Limb (tissue), 2 donors: ENCODE measurements around the gene GPC3.
"Not testable (repeated sequence)": the region's sequence is repeated elsewhere in the genome, so short reads cannot be mapped to it uniquely, and the experiment has no call there.

Source experiments
- DNase-seq, 2 donors: peaks; one replicate each; pipeline ENCODE4 v3.0.0-alpha.2; 2016; ENCODE audit errors: extremely low spot score in 2 of 2

The GPC3 gene

DNA sequence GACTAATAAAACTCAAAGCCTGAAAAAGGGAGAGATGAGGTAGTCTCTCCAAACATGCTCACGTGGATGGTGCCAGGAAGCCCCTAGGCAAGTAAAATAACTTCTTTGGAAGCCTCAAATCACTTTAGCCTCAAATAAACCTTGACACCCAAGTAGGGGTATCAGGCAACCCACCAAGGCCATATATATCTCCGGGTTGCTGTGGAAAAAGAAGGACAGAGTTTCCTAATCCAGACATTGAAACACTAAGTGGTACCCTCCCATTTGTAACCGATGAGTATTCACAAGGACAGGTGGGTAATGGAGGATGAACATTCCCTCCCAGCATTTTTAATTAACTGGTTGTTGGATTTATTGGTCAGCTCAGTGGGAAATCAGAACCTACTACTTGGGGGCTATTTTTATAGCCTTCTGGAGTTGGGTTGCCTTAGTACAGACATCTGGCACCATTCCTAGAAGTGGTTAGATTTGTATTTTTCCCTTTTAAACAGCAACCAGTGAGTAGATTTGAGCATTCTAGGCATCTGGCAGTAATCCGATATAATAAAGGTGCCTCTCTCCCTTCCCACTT, 87.7 kb downstream of the GPC3 start:
- DNase-seq, result no peak

DNA sequence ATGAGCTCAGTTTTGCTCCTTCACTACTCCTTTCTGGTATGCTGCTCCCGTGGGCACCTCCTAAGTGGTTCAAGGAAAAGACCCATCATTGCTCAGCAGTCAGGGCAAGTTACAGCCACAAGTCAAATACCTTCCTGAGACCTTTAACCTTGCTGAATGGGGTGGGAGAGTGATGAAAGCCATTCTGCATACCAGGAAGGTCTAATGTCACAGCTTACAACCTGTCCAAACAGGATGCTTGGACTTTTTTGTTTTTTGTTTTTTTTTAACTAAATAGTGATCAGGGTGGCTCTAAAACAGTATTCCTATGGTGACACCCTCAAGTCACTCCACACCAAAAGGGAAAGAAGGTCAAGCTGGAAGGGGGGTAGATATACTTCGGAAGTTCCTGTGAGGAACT, 93.1 kb downstream of the GPC3 start:
- DNase-seq, result no peak

DNA sequence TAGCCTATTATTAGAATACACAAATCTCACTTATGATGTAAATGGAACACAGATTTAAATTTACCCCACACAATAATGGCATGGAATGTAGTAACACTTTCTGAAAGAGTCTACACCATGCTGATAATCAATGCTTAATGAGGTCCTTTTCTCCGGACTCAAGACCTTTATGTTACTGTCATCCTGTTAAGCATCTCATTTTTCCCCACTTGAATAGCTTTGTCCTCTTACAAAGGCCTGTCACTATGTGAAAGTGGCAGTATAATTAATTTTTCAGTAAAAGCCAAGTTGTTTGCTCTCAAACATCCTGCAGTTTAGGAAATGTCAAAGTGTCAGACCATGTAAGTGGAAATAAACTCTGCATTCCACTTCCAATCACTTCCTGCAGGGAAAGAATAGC, 96.4 kb downstream of the GPC3 start:
- no peak for DNase-seq

DNA sequence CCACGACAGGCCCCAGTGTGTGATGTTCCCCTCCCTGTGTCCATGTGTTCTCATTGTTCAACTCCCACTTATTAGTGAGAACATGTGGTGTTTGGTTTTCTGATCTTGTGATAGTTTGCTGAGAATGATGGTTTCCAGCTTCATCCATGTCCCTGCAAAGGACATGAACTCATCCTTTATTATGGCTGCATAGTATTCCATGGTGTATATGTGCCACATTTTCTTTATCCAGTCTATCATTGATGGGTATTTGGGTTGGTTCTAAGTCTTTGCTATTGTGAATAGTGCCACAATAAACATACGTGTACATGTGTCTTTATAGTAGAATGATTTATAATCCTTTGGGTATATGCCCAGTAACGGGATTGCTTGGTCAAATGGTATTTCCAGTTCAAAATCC, 97.3 kb downstream of the GPC3 start:
- DNase-seq, result not testable (repeated sequence)

DNA sequence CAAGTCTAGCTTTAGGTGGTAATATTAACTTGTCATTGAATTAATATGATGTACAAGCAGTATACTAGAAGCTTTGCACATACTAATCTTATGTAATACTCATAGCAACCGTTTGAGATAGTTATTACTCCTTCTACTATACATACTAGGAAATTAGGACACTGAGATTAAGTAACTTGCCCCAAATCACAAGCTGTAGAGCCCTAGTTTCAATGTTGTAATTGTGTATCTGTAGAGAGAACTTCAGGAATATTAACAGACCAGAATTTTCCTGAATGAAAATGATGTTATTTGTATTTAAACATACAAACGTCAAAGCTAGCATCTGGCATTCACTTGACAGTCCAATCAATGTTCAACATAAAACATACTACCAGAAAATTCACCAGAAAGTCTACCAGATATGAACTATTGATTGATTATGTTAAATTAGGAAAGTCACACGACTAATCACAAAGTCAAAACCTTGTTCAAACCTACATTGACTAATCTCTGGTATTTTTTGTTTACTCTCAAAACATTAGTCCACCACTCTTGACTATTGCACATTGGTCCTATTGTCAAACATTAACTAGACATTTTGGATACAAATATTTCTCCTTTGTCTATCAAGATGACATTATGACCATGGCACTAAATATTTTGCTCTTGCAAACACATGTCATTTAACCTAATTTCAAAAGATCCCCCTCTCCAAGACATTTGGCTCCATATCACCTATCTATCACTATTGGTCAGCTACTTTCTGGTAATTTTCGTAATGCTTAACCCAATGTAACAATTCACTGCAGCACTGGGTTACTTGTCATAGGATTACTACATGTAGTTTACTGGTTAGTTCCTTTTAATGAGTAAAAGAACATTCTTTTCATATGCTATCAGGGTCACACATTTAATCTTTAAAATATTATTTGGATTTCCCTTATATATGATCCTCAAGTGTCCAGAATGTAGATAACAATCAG, 100.7 kb downstream of the GPC3 start:
- no peak for DNase-seq

- DNase-seq, result no peak
These were observed 103.5 kb downstream of the GPC3 start for GRCh38 chrX:133881893-133882292.

DNA sequence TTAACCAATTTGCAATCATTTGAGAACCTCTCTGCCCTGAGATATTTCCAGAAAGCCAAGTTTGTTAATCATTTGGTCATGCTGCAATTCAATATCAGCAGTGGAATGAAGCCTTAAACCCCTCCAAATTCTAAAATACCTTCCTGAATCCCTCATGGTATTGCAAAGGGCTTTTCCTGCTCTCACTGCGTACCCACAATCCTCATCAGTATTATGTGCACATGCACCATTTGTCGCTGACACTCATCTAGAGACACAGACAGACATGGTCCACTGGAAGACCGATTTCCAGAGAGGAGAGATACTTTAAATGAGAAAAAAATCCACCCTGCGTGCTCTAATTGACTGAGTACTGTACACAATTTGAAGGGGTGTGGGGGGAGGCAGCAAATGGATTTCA, 104.4 kb downstream of the GPC3 start:
- no peak for DNase-seq

DNA sequence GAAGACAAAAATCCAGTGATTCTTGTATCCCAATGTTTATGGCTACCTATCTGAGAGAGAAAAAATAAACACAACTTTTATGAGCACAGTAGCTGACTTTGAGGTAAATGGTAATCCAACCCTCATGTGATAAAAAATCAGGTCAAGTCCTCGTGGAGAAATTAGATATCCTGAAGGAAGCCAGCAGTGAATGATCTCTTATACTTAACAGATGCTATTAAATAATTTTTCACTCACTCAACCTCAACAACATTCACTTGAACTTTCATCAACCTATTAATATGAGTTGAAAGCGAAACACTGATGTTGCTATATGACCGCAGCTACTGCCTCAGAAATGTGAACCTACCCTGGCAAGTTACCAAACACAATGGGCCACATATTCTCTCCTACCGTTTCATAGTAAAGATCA, 105.4 kb downstream of the GPC3 start:
- DNase-seq, result no peak

- DNase-seq, result no peak
These were observed 106.7 kb downstream of the GPC3 start for GRCh38 chrX:133878710-133879109.

GRCh38 chrX:133876646-133877045, 108.7 kb downstream of the GPC3 start:
- no peak for DNase-seq

DNA sequence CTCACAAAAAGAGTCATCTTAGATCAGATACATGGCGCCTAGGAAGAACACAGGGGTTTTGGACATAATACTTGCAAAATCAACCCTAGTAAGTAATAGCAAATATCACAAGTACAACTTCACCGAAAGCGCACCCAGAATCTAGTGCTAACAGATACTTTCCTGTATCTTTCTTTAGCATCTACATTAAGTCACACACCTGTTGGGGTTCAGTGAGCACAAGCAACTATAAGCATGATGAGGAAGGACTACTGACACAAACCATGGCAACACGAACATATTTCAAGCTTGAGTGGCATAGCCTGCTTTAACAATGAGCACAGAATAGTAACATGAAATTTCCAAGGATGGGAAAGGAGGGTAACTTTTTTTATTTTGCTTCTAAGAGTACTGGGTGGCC, 116.1 kb downstream of the GPC3 start:
- DNase-seq, result no peak

- DNase-seq, result no peak
These were observed 116.7 kb downstream of the GPC3 start for GRCh38 chrX:133868682-133869081.

- DNase-seq, result no peak
These were observed 117.1 kb downstream of the GPC3 start for GRCh38 chrX:133868250-133868649.

GRCh38 chrX:133865761-133866471, 119.5 kb downstream of the GPC3 start:
- DNase-seq, result no peak

DNA sequence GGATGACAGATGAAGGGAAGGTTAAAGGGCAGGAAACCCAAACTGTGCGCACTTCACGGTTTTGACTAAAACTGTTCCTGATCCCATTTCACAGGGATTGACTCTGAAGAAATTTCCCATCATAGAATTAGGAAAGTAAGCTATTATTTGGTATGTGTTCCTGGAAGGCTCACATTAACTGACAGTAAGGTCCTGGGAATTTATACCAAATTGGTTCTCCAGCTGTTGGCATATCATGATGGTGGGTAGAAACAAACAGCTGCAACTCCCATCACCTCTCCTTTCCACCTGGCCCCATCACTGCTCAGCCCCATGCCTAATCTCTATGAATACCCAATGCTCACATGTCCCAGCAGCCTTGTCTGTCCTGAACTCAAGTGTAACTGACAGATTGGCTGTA, 121.2 kb downstream of the GPC3 start:
- DNase-seq, result no peak

DNA sequence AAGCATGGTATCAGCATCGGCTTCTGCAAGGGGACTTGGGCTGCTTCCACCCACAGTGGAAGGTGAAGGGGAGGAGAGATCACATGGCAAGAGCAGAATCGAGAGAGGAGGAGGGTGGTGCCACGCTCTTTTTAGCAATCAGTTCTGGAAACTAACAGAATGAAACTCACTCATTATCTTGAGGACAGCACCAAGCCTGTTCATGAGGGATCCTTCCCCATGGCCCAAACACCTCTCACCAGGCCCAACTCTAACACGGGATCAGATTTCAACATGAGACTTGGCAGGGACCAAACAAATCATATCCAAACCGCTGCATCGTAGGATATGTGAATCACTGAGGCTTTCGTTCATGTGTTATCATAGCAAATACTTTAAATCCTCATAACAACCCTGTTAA, 125.5 kb downstream of the GPC3 start:
- DNase-seq, result no peak

DNA sequence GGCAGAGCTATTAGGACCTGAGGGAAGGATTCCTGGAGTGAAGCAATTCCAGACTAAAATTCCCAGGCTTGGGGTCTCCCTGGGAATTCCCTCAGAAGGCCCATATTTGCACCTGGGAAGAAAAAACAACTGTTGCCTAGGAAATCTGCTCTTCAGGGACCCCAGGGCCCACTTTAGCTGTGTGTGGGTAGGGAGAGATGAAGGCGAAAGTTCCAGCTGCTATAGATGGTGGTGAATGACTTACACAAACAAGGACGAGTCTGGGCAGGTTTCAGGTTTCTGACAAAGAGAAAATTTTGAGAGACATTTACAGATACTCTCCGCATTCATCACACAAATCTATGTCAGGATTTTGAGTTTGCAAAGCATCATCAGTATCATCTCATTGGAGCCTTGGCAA, 126.1 kb downstream of the GPC3 start:
- no peak for DNase-seq

DNA sequence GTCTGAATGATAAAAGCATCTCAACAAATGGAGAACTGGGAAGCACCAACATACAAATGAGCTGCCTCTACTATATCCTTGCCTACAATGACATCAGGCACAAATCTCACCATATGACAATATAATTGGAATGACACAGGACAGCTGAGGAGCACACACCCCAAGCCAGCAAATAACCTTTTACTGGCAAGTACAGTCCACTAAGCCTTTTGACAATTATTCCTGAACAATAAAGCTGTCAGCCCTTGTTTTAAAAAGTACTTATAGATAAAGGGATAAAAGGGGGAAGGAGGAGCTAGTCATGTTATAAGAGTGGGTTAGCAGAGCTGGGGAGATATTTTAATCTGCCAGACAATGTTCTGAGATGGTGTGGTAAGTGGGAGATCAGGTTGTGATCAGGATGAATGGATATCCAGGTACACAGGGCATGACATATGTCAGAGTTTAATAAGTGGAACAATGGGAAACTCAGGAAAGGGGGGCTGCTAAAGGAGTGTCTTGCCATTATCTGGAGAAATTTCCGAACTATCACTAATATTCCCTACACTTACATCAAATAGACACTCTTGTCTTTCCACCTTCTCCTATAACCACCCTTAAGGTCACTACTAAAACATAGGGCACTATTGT, 127.6 kb downstream of the GPC3 start:
- no peak for DNase-seq

DNA sequence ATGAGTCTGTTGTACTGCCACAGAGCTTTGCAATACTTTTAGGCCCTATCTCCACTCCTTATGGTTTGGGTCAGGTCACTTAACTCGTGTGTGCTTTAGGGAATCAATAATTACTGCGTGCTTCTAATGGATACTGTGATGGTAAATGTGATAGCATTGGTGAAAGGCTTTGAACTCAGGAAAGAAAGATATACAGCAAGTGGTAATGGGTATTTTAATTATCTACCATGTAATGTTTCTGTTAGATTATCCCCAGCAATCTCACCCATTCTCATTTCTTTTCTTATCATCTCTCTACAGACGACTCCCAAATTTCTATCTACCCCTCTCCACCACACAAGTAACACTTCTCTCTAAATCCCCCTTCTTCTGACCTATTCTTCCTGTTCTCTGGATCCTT, 128.6 kb downstream of the GPC3 start:
- DNase-seq, result no peak

GRCh38 chrX:133854290-133854689, 131.1 kb downstream of the GPC3 start:
- no peak for DNase-seq

- no peak for DNase-seq
These were observed 132.5 kb downstream of the GPC3 start for GRCh38 chrX:133852837-133853356.

DNA sequence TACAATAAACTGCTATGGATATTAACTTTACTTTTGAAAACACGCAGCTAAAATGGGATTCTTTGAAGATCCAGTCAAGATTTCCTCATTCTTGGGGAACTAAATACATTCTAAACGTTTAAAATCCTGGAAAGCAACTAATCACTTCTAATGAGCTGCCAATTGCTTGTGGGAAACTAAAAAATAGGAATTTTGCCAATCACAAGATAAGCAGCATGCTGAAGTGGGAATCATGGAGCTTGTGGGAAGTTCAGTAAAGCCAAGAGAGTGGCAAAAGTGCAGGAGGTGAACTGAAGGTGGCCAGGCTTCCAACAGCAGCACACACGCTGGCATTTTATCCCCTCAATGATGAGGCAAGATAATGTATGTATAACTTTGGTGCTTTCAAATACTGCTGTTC, 133.0 kb downstream of the GPC3 start:
- DNase-seq, result no peak
